ENCODE measurements around the gene AFM. TPM values are rescaled to one million over a fixed set of nuclear protein-coding genes. Genes with fewer than 3 reads are reported as not detected.
A peak's percentile ranks its signal among the peaks of the same experiment; 100 is the strongest.

AFM gene
- total and polyA plus RNA-seq, 2 experiments from 2014 or later: 52.7 to 78.4 TPM

- Histone ChIP-seq H3K36me3 (replicated peaks; ENCODE audit: insufficient read depth, low read depth) (no peaks in the 10 kb centered on the region), H3K4me3 (no peak overlapping the region), H4K20me1 (ENCODE audit: insufficient read depth, poor library complexity, severe bottlenecking) (no peaks in the 10 kb centered on the region), H3K9me2 (replicated peaks; ENCODE audit: insufficient read depth) (no peaks in the 10 kb centered on the region), H3K79me2 (no peaks in the 10 kb centered on the region), H3K4me1 (ENCODE audit: insufficient read depth) (peaks cover 7% of the 10 kb centered on the region), H3K27me3 (no peaks in the 10 kb centered on the region), H3K27ac (no peak overlapping the region), H3K4me2 (no peak overlapping the region), H2AFZ (no peak overlapping the region), H3K9me3 (ENCODE audit: low read depth) (no peaks in the 10 kb centered on the region)
- TF ChIP-seq CTCF (IDR thresholded peaks at IDR 0.05; ENCODE audit: poor library complexity): no peak
- TF ChIP-seq EZH2phosphoT487 (IDR thresholded peaks at IDR 0.05; ENCODE audit: low read depth, severe bottlenecking, unreplicated experiment): no peak
- TF ChIP-seq EZH2 (IDR thresholded peaks at IDR 0.05; ENCODE audit: borderline replicate concordance): no peak
- 74% methylated on average over 4 of the region's 4 CpGs for WGBS (ENCODE audit: low lambda C conversion rate, missing lambda C conversion rate)
- no peak for DNase-seq (ENCODE audit: low spot score)
Measured at GRCh38 chr4:73448448-73449203, 32.9 kb upstream of the AFM start.

GRCh38 chr4:73450398-73451004, 31.0 kb upstream of the AFM start:
- H3K27me3 ChIP-seq: no peaks in the 10 kb centered on the region
- DNase-seq (ENCODE audit: low spot score): peak; percentile 25
- H3K27ac ChIP-seq: peak overlapping the region; percentile 55
- H3K9me3 ChIP-seq (ENCODE audit: low read depth): no peaks in the 10 kb centered on the region
- no peaks in the 10 kb centered on the region for H4K20me1 ChIP-seq (ENCODE audit: insufficient read depth, poor library complexity, severe bottlenecking)
- 63% methylated on average over 9 of the region's 9 CpGs for WGBS (ENCODE audit: low lambda C conversion rate, missing lambda C conversion rate)
- no peak overlapping the region for H3K4me3 ChIP-seq
- no peak for TF ChIP-seq EZH2phosphoT487 (IDR thresholded peaks at IDR 0.05; ENCODE audit: low read depth, severe bottlenecking, unreplicated experiment)
- TF ChIP-seq CTCF (IDR thresholded peaks at IDR 0.05; ENCODE audit: poor library complexity): no peak
- no peak for TF ChIP-seq EZH2 (IDR thresholded peaks at IDR 0.05; ENCODE audit: borderline replicate concordance)
- no peak overlapping the region for H2AFZ ChIP-seq
- no peaks in the 10 kb centered on the region for H3K9me2 ChIP-seq (replicated peaks; ENCODE audit: insufficient read depth)
- H3K4me2 ChIP-seq: no peak overlapping the region
- H3K79me2 ChIP-seq: no peaks in the 10 kb centered on the region
- peaks cover 7% of the 10 kb centered on the region for H3K4me1 ChIP-seq (ENCODE audit: insufficient read depth)
- H3K36me3 ChIP-seq (replicated peaks; ENCODE audit: insufficient read depth, low read depth): no peaks in the 10 kb centered on the region

DNA sequence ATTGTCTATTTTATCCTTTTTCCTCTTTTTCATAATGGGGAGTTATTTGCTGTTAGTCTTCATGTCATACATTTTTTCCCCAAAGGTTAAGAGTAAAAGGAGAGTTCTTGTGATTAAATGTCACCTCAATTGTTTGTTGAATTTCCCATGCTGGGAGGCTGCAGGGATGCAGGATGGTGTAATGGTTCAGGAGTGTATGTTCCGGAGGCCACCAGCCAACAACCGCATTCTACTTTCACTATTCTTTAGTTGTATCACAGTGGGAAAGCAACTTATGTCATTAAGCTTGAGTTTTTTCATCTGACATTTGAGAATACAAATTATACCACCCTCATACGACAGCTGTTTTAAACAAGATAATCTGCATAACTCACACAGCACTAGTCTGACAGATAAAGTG, 30.1 kb upstream of the AFM start:
- Histone ChIP-seq H3K4me1 (ENCODE audit: insufficient read depth) (peaks cover 7% of the 10 kb centered on the region), H2AFZ (no peak overlapping the region), H3K4me3 (no peak overlapping the region), H3K36me3 (replicated peaks; ENCODE audit: insufficient read depth, low read depth) (no peaks in the 10 kb centered on the region), H3K27me3 (no peaks in the 10 kb centered on the region), H3K9me3 (ENCODE audit: low read depth) (no peaks in the 10 kb centered on the region), H4K20me1 (ENCODE audit: insufficient read depth, poor library complexity, severe bottlenecking) (no peaks in the 10 kb centered on the region), H3K79me2 (no peaks in the 10 kb centered on the region), H3K9me2 (replicated peaks; ENCODE audit: insufficient read depth) (no peaks in the 10 kb centered on the region), H3K4me2 (no peak overlapping the region), H3K27ac (peak overlapping the region; percentile 4)
- TF ChIP-seq EZH2phosphoT487 (IDR thresholded peaks at IDR 0.05; ENCODE audit: low read depth, severe bottlenecking, unreplicated experiment): no peak
- 61% methylated on average over 3 of the region's 3 CpGs for WGBS (ENCODE audit: low lambda C conversion rate, missing lambda C conversion rate)
- no peak for DNase-seq (ENCODE audit: low spot score)
